HG02840 (cell line): ENCODE data around the gene DESI2.

ENCODE experiments used
- ATAC-seq: cut with Tn5 transposase; IDR thresholded peaks from one replicate; pipeline ENCODE4 v1.9.1; 2021; ENCODE audit warnings: mild to moderate bottlenecking, moderate library complexity, moderate number of reproducible peaks; ENCODE audit not compliant: unreplicated experiment, low FRiP score

The DESI2 gene

DNA sequence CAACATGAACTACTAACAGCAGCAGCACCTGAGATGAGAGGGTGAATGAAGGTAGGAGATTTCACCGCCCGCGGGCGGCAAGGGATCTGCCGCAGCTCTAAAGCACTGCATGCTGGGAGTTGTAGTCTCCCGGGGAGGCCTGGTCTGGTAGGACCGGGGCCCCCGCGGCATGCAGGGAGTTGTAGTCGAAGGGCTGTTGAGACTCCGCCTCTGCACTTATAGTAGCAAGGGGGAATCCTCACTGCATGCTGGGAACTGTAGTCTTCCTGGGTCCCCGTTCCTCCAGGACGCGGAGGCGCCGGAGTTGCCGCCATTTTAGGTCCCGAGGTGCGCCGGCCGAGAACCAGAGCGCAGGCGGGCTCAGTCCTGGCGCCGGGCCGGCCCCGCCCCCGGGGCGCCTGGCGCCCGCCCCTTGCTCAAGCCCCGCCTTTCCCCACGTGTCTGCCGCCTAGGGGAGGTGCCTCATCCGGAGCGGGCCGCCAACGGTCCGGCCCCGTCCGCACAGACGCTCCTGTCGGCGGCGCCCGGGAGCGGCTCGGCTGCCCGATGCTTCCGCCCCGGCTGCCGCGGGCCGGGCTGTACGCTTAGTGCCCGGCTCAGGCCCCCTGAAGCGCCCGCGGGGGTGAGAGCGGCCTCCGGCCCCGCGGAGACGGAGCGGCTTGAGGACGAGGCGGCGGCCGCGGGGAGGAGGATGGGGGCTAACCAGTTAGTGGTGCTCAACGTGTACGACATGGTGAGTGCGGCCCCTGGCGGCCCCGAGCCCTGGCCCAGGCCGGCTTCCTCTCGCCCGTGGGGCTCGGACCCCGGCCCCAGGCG lies at the start of gene DESI2:
Gene DESI2 (plus strand): TSS at position 504 of the 816 bp plus-strand sequence. CDS start 188 bp downstream, at position 692.
- peak; percentile 97 for ATAC-seq

DNA sequence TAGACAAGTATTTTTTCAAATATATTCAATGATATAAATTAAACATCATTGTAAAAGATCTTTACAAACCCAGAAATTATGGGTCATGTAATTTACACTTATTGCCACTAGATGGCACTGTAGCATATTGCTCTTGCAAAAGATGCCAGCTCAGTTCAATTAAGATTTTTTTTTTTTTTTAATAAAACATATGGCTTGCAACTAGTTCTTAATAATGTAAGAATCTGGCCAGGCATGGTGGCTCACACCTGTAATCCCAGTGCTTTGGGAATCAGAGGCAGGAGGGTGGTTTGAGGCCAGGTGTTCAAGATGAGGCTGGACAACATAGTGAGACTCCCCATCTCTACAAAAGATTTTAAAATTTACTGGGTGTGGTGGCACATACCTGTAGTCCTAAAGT lies 49.4 kb upstream of the DESI2 start:
- no peak for ATAC-seq

DNA sequence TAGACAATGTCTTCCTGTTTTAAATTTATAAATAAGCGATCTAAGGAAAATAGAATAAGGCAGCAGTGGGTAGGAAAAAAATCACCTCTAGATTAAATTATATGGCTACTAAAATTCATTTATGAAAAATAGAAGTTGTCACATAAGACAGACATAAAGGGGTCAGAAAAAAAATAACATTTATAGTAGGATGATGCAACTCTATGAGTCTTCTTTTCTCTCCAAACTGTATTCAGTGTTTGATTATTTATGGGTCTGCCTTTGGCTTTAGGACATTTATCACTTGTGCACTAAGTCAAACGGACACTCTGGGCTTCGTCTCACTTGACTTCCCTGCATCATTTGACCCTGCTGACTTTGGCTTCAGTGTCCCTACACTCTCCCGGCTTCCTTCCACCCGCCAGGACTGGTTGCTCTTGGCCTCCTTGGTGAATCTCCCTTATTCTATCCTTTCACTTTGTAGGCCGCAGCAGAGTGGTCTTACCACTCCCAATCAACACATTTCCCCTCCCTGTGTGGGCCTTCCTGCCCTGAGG lies 47.0 kb upstream of the DESI2 start:
- ATAC-seq: no peak

DNA sequence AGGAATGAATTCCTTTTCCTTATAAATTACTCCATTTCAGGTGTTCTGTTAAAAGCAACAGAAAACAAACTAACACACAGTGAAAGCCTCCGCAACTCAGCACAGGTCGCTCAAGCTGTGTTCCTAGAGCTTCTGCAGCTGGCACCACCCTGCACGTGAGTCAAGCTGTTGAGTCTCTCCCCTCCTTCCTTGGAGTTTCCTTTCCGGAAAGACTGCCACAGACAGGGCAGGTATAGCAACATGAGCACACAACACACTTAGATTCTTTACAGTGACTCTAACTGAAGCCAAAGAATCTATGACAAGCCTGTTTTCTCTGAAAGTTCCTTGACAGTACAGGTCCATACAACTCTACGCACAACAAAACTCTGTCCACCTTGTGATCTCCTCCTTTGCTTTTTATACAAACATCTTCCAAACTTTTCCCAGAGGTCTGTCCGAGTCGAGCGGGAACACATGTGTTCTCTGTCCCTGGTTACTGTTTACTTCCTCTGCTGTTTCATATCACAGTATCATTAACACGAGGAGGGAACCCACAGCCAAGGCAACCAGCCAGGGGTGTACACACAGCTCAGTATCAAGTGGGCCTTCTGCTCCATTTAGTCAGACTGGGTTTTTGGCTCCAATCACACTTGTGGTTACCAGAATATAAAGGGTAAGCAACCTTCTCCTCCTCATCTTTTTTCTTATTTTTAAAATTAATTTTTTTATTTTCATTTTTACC lies 38.7 kb upstream of the DESI2 start:
- ATAC-seq: no peak

DNA sequence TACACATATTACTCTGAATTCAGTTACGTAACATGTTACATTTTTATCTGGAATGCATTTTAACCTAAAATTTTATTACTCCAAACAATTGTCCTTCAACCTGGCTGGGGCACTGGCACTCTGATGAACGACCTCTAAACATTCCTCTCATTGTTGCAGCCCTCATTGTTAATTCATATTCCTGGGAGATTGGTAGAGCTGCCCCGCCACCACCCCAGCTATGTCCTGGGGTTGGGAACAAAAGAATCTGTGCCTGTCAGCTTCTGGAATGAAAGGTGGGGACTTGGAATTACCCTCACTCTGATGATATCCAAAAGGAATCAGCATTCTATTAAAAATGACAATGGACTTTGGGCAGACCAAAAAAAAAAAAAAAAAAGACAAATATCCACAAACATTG lies 38.0 kb upstream of the DESI2 start:
- ATAC-seq: no peak

DNA sequence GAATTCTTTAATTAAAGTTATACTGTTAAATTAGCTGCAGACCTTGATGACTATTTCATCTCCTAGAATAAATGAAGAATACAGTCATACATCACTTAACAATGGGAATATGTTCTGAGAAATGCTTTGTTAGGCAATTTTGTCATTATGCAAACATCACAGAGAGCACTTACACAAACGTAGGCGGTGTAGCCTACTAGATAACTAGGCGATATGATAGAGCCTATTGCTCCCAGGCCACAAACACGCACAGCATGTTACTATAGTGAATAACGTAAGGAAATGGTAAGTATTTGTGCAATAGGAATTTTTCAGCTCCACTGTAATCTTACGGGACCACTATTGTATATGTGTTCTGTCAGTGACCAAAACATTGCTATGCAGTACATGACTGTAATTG lies 37.6 kb upstream of the DESI2 start:
- no peak for ATAC-seq

DNA sequence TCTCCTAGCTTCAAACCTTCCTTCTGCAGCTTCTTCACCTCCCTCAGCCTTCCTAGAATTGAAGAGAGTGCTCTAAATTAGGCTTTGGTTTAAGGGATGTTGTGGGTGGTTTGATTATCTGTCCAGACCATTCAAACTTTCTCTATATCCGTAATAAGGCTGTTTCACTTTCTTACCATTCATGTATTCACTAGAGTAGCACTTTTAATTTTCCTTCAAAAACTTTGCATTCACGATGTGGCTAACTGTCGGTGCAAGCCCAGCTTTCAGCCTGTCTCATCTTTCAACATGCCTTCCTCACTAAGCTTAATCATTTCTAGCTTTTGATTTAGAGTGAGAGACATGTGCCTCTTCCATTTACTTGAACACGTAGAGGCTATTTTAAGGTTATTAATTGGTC lies 26.2 kb upstream of the DESI2 start:
- ATAC-seq: no peak

DNA sequence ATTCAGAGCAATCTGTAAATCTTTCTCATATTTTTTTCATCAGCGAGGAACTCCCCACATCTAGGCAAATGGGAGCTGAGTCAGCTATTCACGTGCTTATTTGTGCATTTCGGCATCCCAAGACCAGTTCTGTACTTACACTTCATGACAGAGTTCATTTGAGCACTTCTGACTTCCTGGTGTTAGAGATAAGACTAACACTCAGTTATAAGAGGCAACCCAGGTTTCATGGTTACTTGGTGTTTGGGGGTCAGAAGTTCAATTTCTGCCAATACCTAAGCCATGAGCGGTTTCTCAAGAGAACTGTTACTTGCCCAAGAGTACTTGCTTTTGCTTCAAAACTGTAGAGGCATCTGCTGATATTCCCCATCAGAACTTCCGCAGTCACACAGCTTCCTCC lies 24.1 kb upstream of the DESI2 start:
- ATAC-seq: no peak

DNA sequence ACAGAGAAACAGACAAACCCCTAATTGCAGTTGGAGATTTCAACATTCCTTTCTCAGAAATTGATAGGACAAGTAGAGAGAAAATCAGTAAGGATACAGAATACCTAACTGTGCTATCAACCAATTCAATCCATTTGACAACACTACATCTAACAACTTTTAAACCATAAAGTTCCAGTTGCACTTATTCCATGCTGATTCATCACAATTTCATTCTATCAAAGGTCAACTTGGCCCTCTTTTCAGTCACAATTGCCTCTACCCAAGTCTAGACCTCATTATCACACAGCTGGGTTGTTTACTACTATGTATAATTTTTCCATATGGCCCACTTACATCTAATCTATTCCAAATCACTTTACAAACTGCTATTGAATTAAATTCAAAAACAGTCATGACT lies 19.8 kb upstream of the DESI2 start:
- ATAC-seq: no peak

DNA sequence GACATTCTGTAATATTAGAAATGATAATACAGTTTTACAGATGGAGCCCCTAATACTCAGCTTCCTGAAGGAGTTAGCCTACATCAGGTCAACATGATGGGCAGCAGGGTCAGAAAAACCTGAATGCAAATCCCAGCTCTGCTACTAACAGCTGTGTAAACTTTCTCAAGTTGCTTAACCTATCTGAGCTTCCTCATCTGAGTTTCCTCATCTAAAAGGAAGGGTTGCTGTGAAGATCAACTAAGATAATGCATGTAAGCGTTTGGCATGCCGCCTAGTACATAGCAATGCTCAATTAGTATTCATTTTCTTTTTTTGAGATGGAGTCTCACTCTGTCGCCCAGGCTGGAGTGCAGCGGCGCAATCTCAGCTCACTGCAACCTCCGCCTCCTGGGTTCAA lies 18.4 kb upstream of the DESI2 start:
- no peak for ATAC-seq

DNA sequence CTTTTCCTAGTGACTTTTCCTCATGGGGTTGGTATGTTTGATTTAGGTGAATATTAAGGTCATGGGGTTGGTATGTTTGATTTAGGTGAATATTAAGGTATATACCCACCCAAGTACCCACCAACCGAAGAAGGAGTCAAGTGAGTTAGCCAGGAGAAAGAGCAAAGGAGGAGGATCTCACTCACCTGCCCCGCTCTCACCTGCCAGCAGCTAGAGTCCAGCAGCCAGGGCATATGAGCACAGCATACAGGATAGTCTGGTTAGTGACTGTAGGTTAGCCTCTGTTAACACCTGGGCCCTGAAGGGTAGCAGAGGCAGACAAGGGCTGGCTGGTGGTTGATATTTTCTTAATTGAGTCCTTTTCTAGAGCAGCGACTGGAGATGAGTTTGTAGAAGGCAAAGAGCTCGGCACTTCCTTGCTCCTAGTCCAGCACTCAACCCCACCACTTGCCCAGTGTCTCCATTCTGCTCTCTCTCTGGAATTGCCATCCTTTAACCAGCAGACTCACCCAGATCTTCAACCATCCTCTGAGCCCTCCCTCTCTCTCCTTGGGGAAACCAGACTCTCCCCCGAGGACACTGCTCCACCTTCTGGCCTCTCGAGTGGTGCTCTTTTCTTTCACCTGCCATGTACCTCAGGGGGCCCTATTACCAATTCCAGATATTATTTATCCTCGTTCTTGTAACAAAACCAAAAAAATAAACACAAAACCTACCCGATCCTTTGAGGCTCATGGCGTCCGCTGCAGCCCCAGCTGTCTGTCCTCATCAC lies 16.3 kb upstream of the DESI2 start:
- no peak for ATAC-seq

DNA sequence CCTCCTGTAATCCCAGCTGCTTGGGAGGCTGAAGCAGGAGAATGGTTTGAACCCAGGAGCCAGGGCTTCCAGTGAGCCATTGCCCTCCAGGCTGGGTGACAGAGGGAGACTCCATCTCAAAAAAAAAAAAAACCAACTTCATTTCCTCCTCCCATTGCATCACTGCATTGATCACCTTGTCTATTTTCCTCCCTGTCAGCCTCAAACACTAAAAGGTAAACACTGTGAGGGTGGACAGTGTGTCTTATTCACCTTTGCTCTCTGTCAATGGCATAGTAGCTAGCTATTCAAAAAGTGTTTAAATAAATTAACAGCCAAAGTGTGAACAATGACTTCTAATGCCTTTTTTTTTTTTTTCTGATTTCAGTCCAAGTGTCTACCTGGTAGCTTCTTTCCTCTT lies 13.4 kb upstream of the DESI2 start:
- no peak for ATAC-seq

DNA sequence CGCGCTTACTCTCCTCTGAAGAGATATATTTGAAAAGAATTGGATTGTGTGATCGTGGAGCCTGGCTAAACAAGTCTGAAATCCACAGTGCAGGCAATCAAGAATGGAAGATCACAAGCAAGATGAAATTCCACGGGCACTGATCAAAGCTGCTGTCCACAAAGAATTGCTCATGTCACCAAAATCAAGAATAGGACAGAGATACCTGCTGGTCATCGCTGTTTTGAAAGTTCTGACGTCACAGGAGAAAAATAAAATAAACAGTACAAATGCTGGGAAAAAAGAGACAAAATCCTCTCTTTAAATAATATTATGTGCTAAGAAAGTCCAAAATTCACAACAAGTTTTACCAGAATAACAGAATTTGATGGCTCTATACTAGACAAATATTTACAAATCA lies 12.0 kb upstream of the DESI2 start:
- ATAC-seq: no peak

DNA sequence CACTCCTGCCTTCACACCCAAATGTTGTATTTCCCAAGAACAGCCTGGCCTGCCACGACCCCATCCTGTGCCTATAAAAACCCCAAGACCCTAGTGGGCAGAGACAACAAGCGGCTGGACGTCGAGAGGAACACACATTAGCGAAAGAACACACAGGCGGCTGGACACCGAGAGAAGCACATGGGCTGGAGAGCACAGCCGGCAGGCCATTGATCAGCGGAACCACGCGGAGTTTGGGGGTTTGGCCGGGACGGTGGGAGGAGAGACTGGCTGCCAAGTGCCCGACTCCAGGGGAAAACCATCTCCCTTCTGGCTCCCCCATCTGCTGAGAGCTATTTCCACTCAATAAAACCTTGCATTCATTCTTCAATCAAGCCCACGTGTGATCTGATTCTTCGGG lies 10.4 kb upstream of the DESI2 start:
- ATAC-seq: no peak

DNA sequence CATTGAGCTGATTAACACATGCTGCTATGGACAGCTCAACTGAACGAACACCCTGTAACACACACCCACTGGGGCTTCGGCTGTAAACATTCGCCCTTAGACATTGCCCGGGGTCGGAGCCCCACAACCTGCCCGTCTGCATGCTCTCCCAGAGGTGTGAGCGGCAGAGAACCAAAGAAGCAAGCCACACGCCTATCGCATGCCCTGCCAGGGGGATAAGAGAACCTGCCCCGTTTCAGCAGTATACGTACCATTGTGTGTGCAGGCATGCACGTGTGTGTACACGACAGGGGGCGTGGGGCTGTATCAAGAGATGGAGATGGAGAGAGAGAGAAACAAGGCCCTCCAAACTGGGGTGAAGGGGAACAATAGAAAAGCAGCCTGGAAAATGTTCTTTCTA lies 9.9 kb upstream of the DESI2 start:
- ATAC-seq: no peak

DNA sequence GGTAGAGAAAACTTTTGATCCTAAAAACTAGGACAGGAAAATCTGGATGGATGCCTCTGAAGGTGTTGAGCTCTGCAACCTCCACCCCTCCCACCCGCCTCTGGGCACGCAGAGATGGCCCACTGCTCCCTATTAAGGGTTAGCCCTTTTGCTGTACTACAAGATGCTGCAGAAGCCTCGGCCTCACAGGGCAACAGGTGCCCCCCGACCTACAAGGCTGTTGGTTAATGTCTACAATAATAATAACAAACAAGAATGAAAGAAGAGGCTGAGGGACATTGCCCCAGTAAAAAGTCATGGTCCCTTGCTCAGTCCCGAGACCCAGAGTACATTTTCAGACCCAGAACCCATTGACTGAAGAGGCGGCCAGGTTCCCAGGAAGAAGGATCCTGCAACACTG lies 7.5 kb upstream of the DESI2 start:
- no peak for ATAC-seq

DNA sequence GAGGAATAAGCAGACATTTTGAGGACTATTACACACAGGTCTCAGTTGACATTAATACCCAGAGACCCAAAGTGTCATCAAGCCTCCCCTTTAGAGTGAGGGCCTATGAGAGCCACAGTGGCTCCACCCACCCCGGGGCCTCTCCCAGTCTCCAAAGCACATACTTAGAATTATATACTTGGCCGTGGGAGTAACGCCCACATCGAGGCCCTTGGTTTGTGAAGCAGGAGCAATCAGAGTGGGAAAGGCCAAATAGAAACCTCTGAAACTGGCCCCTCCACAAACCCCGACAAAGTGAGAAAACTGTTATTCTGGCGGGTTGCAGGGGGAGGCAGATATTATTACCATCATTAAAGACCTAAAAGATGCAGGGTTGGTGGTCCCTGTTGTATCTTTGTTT lies 7.0 kb upstream of the DESI2 start:
- no peak for ATAC-seq

DNA sequence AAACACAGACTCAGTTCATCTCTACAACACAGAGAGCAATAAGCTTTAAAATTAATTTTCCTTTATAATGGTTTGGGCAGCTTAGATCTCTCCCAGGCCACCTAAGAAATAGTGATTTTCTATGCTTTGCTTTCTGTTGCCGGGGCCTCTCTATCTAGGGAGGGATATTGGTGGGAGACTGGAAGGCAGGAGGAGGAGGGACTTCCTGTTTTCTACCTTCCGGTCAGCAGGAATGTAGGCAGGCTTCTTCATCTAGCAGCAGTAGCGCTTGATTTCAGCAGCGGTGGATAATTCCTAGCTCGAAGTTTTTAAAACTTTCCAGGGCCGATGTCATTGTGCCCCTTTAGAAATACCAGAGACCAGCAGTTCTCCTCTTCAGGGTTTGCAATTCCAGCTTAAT lies 5.1 kb upstream of the DESI2 start:
- ATAC-seq: no peak

DNA sequence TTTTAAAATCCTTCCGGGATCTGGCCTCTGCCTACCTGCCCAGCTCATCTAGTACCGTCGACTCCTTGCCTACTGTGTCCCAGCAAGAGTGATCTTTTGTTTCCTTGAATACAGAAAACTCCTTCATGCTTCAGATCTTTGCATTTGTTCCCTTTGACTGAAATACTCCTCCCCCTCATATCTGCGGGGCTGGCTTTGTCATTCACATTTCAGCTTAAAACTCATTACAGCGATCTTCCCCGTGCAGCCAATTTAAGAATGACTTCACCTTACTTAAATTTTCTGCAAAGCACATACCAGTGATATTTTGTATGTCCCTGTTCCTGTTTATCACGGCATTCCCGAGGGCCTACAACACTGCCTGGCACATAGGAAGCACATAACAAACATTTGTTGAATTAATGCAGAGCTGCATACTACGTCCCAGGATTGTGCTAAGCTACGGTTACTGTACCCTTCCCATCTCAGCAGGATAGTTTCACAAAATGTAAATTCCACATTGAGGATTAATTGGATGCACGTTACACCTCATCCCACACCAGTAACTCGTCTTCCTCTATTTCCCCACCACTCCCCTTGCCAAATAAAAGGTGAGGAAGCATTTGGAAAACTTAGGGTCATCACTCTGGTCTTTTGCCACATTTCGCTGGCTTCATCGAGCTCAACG lies 837 bp upstream of the DESI2 start:
- no peak for ATAC-seq

DNA sequence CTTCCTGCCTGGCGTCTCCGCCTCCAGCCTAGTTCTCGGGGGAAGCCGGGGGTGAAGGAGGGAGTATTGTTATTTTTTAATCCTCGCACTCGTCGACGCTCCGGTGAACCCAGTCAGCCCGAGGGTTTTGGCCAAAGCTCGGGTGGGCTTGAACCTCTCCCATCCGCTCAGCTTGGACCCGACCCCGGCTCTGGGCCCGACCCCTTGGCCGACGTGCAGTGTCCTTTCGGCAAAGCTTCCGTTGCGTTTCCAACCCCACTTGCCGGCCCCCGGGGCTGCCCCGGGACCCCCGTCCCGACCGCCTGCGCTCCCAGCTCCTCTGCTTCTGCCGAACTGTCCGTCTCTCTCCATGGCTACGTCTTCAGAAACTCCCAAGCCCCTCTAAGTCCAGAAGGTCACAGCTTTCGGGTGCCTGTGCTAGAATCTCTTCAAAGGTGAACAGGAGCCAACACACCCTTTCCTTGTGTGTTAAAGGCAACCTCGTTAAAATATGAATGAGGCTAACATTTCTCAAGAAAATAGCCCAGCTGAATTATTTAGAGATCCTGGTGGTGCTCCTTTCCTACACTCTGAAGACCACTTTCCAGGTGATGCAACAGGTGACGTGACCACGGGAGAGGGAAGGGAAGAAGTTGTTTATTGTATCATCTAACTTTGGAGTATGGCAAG lies 647 bp downstream of the DESI2 start:
- no peak for ATAC-seq
